ENCODE measurements around the gene NDFIP1. TPM values are rescaled to one million over a fixed set of nuclear protein-coding genes. Genes with fewer than 3 reads are reported as not detected.
"Not testable (repeated sequence)": the region's sequence is repeated elsewhere in the genome, so short reads cannot be mapped to it uniquely, and the experiment has no call there.

The NDFIP1 gene
- total RNA-seq, 1 donor = 69.7 TPM

GRCh38 chr5:142151436-142152383 is 43.1 kb downstream of the NDFIP1 start:
- DNase-seq (ENCODE audit: low read depth in 2 of 3, low spot score in 2 of 3) = peak; percentile 33 to 84 (median 59)

GRCh38 chr5:142152384-142152732 is 43.8 kb downstream of the NDFIP1 start:
- no peak for DNase-seq (ENCODE audit: low read depth in 2 of 3, low spot score in 2 of 3)

- DNase-seq (ENCODE audit: low read depth in 2 of 3, low spot score in 2 of 3) = no peak
Observed at GRCh38 chr5:142153674-142154448, 45.3 kb downstream of the NDFIP1 start.

- not testable (repeated sequence) for DNase-seq (ENCODE audit: low read depth in 2 of 3, low spot score in 2 of 3)
Observed at GRCh38 chr5:142154449-142154841, 45.9 kb downstream of the NDFIP1 start.

GRCh38 chr5:142156839-142157463 is 48.4 kb downstream of the NDFIP1 start:
- peak in 1 of 3 donors; percentile 17 for DNase-seq (ENCODE audit: low read depth in 2 of 3, low spot score in 2 of 3)

GRCh38 chr5:142159354-142159753 is 50.8 kb downstream of the NDFIP1 start:
- no peak for DNase-seq (ENCODE audit: low read depth in 2 of 3, low spot score in 2 of 3)

- no peak for DNase-seq (ENCODE audit: low read depth in 2 of 3, low spot score in 2 of 3)
Observed at GRCh38 chr5:142164315-142164714, 55.7 kb downstream of the NDFIP1 start.

- no peak for DNase-seq (ENCODE audit: low read depth in 2 of 3, low spot score in 2 of 3)
Observed at GRCh38 chr5:142166754-142167153, 58.2 kb downstream of the NDFIP1 start.

GRCh38 chr5:142167458-142167857 is 58.9 kb downstream of the NDFIP1 start:
- no peak for DNase-seq (ENCODE audit: low read depth in 2 of 3, low spot score in 2 of 3)

- no peak for DNase-seq (ENCODE audit: low read depth in 2 of 3, low spot score in 2 of 3)
Observed at GRCh38 chr5:142168365-142168764, 59.8 kb downstream of the NDFIP1 start.

- DNase-seq (ENCODE audit: low read depth in 2 of 3, low spot score in 2 of 3) = no peak
Observed at GRCh38 chr5:142170254-142170953, 61.8 kb downstream of the NDFIP1 start.

- no peak for DNase-seq (ENCODE audit: low read depth in 2 of 3, low spot score in 2 of 3)
Observed at GRCh38 chr5:142171270-142171669, 62.7 kb downstream of the NDFIP1 start.

- no peak for DNase-seq (ENCODE audit: low read depth in 2 of 3, low spot score in 2 of 3)
Observed at GRCh38 chr5:142175039-142175438, 66.5 kb downstream of the NDFIP1 start.

GRCh38 chr5:142175461-142176142 is 67.0 kb downstream of the NDFIP1 start:
- no peak for DNase-seq (ENCODE audit: low read depth in 2 of 3, low spot score in 2 of 3)

- DNase-seq (ENCODE audit: low read depth in 2 of 3, low spot score in 2 of 3) = no peak
Observed at GRCh38 chr5:142176255-142176654, 67.7 kb downstream of the NDFIP1 start.

GRCh38 chr5:142178651-142179050 is 70.1 kb downstream of the NDFIP1 start:
- no peak for DNase-seq (ENCODE audit: low read depth in 2 of 3, low spot score in 2 of 3)

- no peak for DNase-seq (ENCODE audit: low read depth in 2 of 3, low spot score in 2 of 3)
Observed at GRCh38 chr5:142179776-142180387, 71.3 kb downstream of the NDFIP1 start.

- DNase-seq (ENCODE audit: low read depth in 2 of 3, low spot score in 2 of 3) = no peak
Observed at GRCh38 chr5:142181096-142181495, 72.5 kb downstream of the NDFIP1 start.

- DNase-seq (ENCODE audit: low read depth in 2 of 3, low spot score in 2 of 3) = no peak
Observed at GRCh38 chr5:142181547-142182163, 73.1 kb downstream of the NDFIP1 start.
